Nephron progenitor cell (in vitro differentiated cells): Measurements from ENCODE around the gene HP.

Experiments
- DNase-seq: peaks from one replicate; pipeline ENCODE4 v3.0.0; 2021
- H3K27ac Mint-ChIP-seq: 2 replicates; pipeline ENCODE4 v1.8.0; 2021; ENCODE audit warnings: mild to moderate bottlenecking, moderate library complexity, mixed read lengths
- H3K27me3 Mint-ChIP-seq: 2 replicates; pipeline ENCODE4 v1.8.0; 2021; ENCODE audit warnings: mild to moderate bottlenecking, low read depth, mixed read lengths; ENCODE audit not compliant: poor library complexity
- H3K36me3 Mint-ChIP-seq: 2 replicates; pipeline ENCODE4 v1.8.0; 2021; ENCODE audit warnings: low read depth, mixed read lengths
- H3K4me1 Mint-ChIP-seq: 2 replicates; pipeline ENCODE4 v1.8.0; 2021; ENCODE audit warnings: mixed read lengths
- H3K4me3 Mint-ChIP-seq: 2 replicates; pipeline ENCODE4 v1.8.0; 2021; ENCODE audit warnings: mild to moderate bottlenecking, moderate library complexity, mixed read lengths
- H3K9me3 Mint-ChIP-seq: 2 replicates; pipeline ENCODE4 v1.8.0; 2021; ENCODE audit warnings: mild to moderate bottlenecking, moderate library complexity, mixed read lengths
- CTCF ChIP-seq: fragments of 200-600 bp; sonication (generic); IDR thresholded peaks from 2 replicates; pipeline ENCODE4 v1.5.0; 2021; ENCODE audit warnings: antibody characterized with exemption

The HP gene

GRCh38 chr16:72108353-72109102 lies 54.2 kb downstream of the HP start:
- Mint-ChIP-seq H3K36me3 (peaks cover 76% of the 10 kb centered on the region), H3K27ac (no peak overlapping the region), H3K9me3 (no peaks in the 10 kb centered on the region), H3K4me1 (no peaks in the 10 kb centered on the region), H3K27me3 (peaks cover 3% of the 10 kb centered on the region), H3K4me3 (no peak overlapping the region)
- no peak for DNase-seq
- no peak for TF ChIP-seq CTCF

GRCh38 chr16:72109300-72109699 lies 55.0 kb downstream of the HP start:
- no peak overlapping the region for H3K27ac Mint-ChIP-seq
- DNase-seq = no peak
- no peak for TF ChIP-seq CTCF
- H3K9me3 Mint-ChIP-seq = no peaks in the 10 kb centered on the region
- H3K36me3 Mint-ChIP-seq = peaks cover 68% of the 10 kb centered on the region
- peaks cover 3% of the 10 kb centered on the region for H3K27me3 Mint-ChIP-seq
- H3K4me1 Mint-ChIP-seq = no peaks in the 10 kb centered on the region
- no peak overlapping the region for H3K4me3 Mint-ChIP-seq

GRCh38 chr16:72109966-72110530 lies 55.7 kb downstream of the HP start:
- DNase-seq = no peak
- H3K36me3 Mint-ChIP-seq = peaks cover 72% of the 10 kb centered on the region

More at GRCh38 chr16:72109966-72110530, 55.7 kb downstream of the HP start:
- Mint-ChIP-seq H3K27me3 (peaks cover 3% of the 10 kb centered on the region), H3K4me3 (no peak overlapping the region), H3K9me3 (peaks cover 4% of the 10 kb centered on the region), H3K27ac (no peak overlapping the region), H3K4me1 (no peaks in the 10 kb centered on the region)
- TF ChIP-seq CTCF = no peak
